ENCODE results near the gene ADGRG1.

DNA sequence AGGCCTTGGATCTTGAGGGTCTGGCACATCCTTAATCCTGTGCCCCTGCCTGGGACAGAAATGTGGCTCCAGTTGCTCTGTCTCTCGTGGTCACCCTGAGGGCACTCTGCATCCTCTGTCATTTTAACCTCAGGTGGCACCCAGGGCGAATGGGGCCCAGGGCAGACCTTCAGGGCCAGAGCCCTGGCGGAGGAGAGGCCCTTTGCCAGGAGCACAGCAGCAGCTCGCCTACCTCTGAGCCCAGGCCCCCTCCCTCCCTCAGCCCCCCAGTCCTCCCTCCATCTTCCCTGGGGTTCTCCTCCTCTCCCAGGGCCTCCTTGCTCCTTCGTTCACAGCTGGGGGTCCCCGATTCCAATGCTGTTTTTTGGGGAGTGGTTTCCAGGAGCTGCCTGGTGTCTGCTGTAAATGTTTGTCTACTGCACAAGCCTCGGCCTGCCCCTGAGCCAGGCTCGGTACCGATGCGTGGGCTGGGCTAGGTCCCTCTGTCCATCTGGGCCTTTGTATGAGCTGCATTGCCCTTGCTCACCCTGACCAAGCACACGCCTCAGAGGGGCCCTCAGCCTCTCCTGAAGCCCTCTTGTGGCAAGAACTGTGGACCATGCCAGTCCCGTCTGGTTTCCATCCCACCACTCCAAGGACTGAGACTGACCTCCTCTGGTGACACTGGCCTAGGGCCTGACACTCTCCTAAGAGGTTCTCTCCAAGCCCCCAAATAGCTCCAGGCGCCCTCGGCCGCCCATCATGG, 35.7 kb downstream of the ADGRG1 start:
- TF ChIP-seq, protein P1, sequence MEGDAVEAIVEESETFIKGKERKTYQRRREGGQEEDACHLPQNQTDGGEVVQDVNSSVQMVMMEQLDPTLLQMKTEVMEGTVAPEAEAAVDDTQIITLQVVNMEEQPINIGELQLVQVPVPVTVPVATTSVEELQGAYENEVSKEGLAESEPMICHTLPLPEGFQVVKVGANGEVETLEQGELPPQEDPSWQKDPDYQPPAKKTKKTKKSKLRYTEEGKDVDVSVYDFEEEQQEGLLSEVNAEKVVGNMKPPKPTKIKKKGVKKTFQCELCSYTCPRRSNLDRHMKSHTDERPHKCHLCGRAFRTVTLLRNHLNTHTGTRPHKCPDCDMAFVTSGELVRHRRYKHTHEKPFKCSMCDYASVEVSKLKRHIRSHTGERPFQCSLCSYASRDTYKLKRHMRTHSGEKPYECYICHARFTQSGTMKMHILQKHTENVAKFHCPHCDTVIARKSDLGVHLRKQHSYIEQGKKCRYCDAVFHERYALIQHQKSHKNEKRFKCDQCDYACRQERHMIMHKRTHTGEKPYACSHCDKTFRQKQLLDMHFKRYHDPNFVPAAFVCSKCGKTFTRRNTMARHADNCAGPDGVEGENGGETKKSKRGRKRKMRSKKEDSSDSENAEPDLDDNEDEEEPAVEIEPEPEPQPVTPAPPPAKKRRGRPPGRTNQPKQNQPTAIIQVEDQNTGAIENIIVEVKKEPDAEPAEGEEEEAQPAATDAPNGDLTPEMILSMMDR (IDR thresholded peaks at IDR 0.05) = no peak
- TF ChIP-seq POLR2AphosphoS5 (IDR thresholded peaks at IDR 0.05) (no peak), POLR2A (IDR thresholded peaks at IDR 0.05) (no peak)
